Superior temporal gyrus (tissue), 1 donor: ENCODE data around the gene CETP.
A peak's percentile ranks its signal among the peaks of the same experiment; 100 is the strongest.
"Not testable (repeated sequence)": the region's sequence is repeated elsewhere in the genome, so short reads cannot be mapped to it uniquely, and the experiment has no call there.

ENCODE experiments used
- DNase-seq: peaks from one replicate; pipeline ENCODE4 v3.0.0-alpha.2; 2016; ENCODE audit errors: extremely low spot score

CETP gene

GRCh38 chr16:56960681-56961281 lies 969 bp upstream of the CETP start:
- DNase-seq: no peak

- DNase-seq: no peak
These were observed 364 bp upstream of the CETP start for GRCh38 chr16:56961386-56961785.

GRCh38 chr16:56964243-56965148 lies 2.7 kb downstream of the CETP start:
- peak; percentile 57 for DNase-seq

GRCh38 chr16:56965149-56966092 lies 3.7 kb downstream of the CETP start:
- DNase-seq: no peak

- DNase-seq: no peak
These were observed 4.3 kb downstream of the CETP start for GRCh38 chr16:56966093-56966475.

- no peak for DNase-seq
These were observed 6.0 kb downstream of the CETP start for GRCh38 chr16:56967733-56968132.

GRCh38 chr16:56969769-56970168 lies 8.0 kb downstream of the CETP start:
- no peak for DNase-seq

- no peak for DNase-seq
These were observed 9.4 kb downstream of the CETP start for GRCh38 chr16:56970934-56971767.

GRCh38 chr16:56971768-56972043 lies 10.0 kb downstream of the CETP start:
- DNase-seq: no peak

- no peak for DNase-seq
These were observed 10.9 kb downstream of the CETP start for GRCh38 chr16:56972403-56973293.

GRCh38 chr16:56973294-56973689 lies 11.5 kb downstream of the CETP start:
- DNase-seq: no peak

- not testable (repeated sequence) for DNase-seq
These were observed 12.1 kb downstream of the CETP start for GRCh38 chr16:56973899-56974298.

- no peak for DNase-seq
These were observed 13.0 kb downstream of the CETP start for GRCh38 chr16:56974549-56975300.

- no peak for DNase-seq
These were observed 14.0 kb downstream of the CETP start for GRCh38 chr16:56975714-56976113.

GRCh38 chr16:56977216-56977615 lies 15.5 kb downstream of the CETP start:
- DNase-seq: no peak

GRCh38 chr16:56977823-56978430 lies 16.2 kb downstream of the CETP start:
- no peak for DNase-seq

GRCh38 chr16:56980201-56980535 lies 18.4 kb downstream of the CETP start:
- no peak for DNase-seq

- DNase-seq: no peak
These were observed 19.3 kb downstream of the CETP start for GRCh38 chr16:56980792-56981724.
